Eye (tissue), 1 donor: ENCODE data around the gene TMEM198.

Source experiments
- DNase-seq: peaks from one replicate; pipeline ENCODE4 v3.0.0-alpha.2; 2015

The TMEM198 gene

DNA sequence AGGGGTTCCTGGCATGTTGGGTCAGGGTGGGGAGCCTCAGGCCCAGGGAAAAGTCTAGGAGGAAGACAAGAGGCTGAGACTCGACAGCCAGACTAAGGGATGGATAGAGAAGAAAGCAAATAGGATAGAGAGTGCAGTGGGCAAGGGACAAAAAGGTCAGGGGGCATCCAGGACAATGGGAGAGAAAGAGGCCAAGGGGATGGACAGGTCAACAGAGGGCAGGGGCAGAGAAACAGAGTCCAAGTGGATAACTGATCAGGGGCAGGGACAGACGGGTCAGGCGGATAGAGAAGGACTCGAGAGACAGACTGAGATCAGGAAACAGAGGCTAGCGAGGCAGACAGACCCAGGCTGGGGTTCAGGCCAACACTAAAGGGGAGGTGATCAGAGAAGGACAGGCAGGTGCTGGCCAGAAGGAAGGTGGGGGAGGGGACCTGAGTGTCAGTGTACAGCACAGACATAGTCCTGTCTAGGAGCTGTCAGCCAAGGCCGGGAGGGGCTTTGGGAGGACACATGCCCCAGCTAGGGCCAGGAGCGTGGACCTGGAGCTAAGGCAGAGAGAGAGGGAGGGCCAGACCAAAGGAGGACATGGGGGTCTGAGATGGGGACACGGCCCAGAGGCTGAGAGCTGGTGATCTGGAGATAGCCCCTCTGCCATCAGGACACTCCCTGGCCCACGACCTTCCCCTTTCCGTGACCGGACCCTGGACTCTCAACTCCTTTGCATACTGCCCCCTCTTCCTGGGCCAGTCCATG lies 17.3 kb upstream of the TMEM198 start:
- DNase-seq = no peak

- DNase-seq = peak; percentile 47
These were observed 16.8 kb upstream of the TMEM198 start for GRCh38 chr2:219527076-219527394.

GRCh38 chr2:219527472-219527871 lies 16.4 kb upstream of the TMEM198 start:
- no peak for DNase-seq

GRCh38 chr2:219530048-219530963 lies 13.5 kb upstream of the TMEM198 start:
- peak; percentile 96 for DNase-seq

- no peak for DNase-seq
These were observed 12.0 kb upstream of the TMEM198 start for GRCh38 chr2:219531639-219532377.

- no peak for DNase-seq
These were observed 11.5 kb upstream of the TMEM198 start for GRCh38 chr2:219532378-219532649.

GRCh38 chr2:219533930-219534661 lies 9.7 kb upstream of the TMEM198 start:
- no peak for DNase-seq

DNA sequence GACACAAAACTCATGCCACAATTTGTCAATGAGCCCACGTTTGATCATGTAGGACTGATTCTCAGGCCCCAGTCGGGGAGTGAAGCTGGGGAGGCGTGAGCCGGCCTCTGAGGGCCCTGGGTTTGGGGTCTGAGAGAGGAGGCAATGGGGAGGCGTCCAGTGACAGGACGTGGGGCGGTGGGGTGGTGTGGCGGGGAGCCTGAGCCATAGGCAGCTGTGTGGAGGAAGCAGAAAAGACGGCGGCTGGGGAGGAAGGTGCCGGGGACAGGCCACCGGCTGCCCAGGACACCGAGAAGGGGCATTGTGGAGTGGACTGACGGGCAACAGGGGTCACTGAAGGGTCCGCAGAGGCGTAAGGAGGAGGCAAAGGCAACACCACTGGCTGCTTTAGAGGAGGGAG lies 7.4 kb upstream of the TMEM198 start:
- DNase-seq = no peak

DNA sequence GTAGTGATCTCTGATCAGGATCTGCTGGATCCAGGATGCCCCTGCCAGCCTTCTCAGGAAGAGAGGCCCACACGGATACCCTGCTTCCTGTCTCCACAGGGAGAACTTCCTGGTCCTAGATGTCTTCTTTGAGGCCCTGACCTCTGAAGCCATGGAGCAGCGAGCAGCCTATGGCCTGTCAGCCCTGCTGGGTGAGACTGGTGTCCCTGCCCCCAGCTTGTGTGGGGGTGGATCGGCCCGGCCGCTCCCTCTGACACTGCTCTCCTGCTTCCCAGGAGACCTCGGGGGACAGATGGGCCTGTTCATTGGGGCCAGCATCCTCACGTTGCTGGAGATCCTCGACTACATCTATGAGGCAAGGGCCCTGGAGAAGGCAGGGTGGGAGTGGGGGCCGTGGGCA lies 6.9 kb upstream of the TMEM198 start:
- DNase-seq = no peak

DNA sequence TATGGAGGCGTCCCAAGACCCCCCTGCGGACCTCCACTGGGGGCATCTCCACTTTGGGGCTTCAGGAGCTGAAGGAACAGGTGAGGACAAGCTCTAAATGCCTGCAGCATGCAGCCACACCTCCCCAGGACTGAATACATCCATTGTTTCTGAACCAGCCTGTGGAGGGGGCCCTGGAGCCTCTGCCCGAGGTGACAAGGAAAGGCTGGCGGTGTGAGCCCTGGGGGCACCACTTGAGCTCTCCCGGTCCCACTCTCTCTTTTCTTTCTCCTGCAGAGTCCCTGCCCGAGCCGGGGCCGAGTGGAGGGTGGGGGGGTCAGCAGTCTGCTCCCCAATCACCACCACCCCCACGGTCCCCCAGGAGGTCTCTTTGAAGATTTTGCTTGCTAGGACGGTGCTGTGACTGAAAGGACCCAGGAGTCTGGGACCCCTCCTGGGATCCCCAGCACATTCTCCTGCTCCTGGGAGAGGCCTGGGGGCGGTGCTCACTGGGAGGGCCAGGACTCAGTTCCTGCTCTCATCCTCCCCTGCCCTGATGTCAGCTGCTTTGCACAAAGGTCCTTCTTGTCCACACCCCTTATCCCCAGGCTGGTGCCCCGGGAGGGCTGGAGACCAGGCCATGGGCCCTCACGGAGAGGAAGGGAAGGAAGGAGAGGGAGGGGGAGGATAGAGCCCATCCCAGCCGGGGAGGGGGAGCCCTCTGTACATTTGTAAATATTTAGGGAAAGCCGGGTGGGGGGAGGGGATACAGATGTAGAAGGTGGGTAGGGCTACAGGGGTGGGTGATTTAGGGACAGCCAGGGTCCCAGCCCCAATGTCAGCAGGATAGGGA lies 6.0 kb upstream of the TMEM198 start:
- peak; percentile 60 for DNase-seq

- DNase-seq = peak; percentile 80
These were observed 5.3 kb upstream of the TMEM198 start for GRCh38 chr2:219538504-219538951.

GRCh38 chr2:219538956-219539788 lies 4.7 kb upstream of the TMEM198 start:
- DNase-seq = no peak

DNA sequence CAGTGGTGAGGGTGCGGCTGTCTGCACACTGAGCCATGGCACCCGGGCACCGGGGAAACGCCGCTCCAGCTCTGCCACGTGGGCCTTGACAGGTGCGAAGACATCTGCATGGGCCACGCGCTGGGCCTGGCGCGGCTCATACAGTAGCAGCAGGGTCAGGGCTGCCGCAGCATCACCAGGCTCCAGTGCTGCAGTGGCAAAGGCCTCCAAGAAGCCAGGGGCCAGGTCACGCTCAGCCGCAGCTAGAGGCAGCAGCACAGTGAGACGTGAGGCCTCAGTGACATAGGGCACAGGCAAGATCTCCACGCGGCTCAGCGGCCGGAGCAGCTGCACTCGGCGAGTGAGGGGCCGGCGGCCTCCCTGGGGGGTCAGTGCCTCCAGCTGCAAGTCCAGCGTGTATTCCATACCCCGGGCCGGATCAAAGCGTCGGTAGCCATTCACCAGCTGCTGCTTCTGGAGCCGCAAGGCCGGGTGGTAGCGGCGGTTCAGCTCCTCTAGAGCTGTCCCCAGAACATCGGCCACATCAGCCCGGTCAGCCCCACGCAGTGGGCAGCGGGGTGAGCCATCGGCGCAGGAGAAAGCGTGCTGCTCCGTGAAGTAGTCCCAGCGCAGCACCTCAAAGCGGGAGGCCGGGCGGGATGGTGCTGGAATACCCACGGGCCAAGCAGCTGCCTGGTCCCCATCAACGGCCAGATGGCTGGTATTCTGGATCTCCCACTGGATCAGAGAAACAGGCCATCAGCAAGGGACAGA lies 3.7 kb upstream of the TMEM198 start:
- peak; percentile 52 for DNase-seq

DNA sequence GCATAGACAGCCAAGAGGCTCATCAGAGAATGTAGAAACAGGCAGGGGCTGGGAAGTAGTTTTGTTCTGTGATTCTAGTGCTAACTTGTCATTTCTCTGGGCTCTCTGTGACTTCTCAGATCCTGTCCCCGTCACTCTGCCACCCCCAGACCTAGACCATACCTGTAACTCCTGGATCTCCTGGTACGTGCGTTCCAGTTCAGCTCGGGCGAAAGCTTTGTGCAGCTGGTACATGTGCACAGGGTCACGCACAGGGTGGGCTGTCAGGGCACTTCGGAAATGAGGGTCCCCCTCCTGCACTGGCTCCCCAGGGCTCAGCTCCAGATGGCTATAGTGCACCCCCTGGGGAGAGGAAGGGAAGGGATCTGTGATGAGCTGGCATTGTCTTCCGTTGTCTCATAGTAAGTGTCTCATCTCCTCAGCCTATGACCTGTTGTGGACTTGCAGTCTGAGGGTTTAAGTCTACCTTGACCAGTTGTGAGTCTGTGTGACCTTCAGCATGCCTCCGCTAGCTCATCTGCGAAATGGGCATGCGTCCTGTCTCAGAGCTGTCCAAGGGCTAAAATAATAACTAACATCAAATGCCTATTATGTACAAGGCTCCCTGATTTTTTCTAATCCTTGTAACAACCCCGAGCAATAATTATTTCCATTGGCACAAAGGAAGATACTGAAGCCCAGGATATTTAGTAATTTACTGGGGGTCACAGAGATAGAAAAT lies 2.9 kb upstream of the TMEM198 start:
- DNase-seq = no peak

- peak; percentile 94 for DNase-seq
These were observed 2.1 kb upstream of the TMEM198 start for GRCh38 chr2:219541611-219542180.

- DNase-seq = no peak
These were observed 765 bp upstream of the TMEM198 start for GRCh38 chr2:219542931-219543595.

DNA sequence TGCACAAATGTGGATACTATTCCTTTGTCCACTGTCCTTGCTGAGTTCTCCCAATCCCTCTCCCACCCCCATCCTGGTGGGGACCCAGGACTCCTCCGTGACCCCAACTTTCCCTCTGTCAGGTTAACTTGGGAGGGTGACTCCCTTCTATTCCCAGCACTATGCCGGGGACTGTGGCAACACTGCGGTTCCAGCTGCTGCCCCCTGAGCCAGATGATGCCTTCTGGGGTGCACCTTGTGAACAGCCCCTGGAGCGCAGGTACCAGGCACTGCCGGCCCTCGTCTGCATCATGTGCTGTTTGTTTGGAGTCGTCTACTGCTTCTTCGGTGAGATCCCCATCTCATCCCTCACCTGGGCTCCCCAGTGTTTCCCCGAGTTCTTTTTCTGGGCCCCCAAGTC lies 739 bp downstream of the TMEM198 start:
- no peak for DNase-seq

GRCh38 chr2:219545295-219545942 lies 1.6 kb downstream of the TMEM198 start:
- DNase-seq = no peak
